A549 (cell line): ENCODE results near the gene CERS5.
A peak's percentile ranks its signal among the peaks of the same experiment; 100 is the strongest.

ENCODE experiments used
- BHLHE40 ChIP-seq: IDR thresholded peaks from 2 replicates; pipeline ENCODE4 v1.6.1; 2012; ENCODE audit warnings: low read depth, low read length, inconsistent platforms
- CHD2 ChIP-seq: fragments of 150-350 bp; IDR thresholded peaks from 2 replicates; pipeline ENCODE4 v1.6.1; 2014; ENCODE audit warnings: low read length; ENCODE audit not compliant: partially characterized antibody
- CTCF ChIP-seq: fragments of >200 bp; sonication (Bioruptor Twin); formaldehyde crosslinking; IDR thresholded peaks from 3 replicates; pipeline ENCODE4 v1.5.1; 2016
- FOSL2 ChIP-seq, 2 experiments: fragments of 450-650 bp in 1 of 2; fragments of >200 bp in 1 of 2; sonication (Bioruptor Twin) in 1 of 2; formaldehyde crosslinking; IDR thresholded peaks; 2 replicates each; pipeline versions ENCODE4 v1.5.0 to v1.6.1; 2016 to 2020; ENCODE audit warnings: mild to moderate bottlenecking in 1 of 2, moderate library complexity in 1 of 2
- POLR2A ChIP-seq: IDR thresholded peaks from 2 replicates; pipeline ENCODE4 v1.6.1; 2012; ENCODE audit warnings: mild to moderate bottlenecking, low read length
- REST ChIP-seq: fragments of 200-600 bp; sonication (generic); IDR thresholded peaks from 2 replicates; pipeline ENCODE4 v1.6.1; 2016; ENCODE audit warnings: antibody characterized with exemption, mild to moderate bottlenecking, moderate library complexity
- TP53 ChIP-seq: fragments of 250-450 bp; sonication (Bioruptor Pico); IDR thresholded peaks from 2 replicates; pipeline ENCODE4 v1.5.0; 2021; ENCODE audit warnings: mild to moderate bottlenecking, moderate library complexity

GRCh38 chr12:50111693-50112455, 55.3 kb downstream of the CERS5 start, which contains the start of gene COX14:
- TF ChIP-seq TP53 (CRISPR knock-in tag) (no peak), CTCF (peak; percentile 94), REST (no peak), POLR2A (peak; percentile 96), FOSL2 (IDR thresholded peaks at IDR 0.05) (no peak), FOSL2 (CRISPR knock-in tag; IDR thresholded peaks at IDR 0.05) (no peak), BHLHE40 (peak; percentile 76), CHD2 (no peak)
